Gastrocnemius medialis (tissue), 4 donors: ENCODE measurements around the gene HOOK2.

Source experiments
- POLR2A ChIP-seq, 2 donors: fragments of 450-650 bp; IDR thresholded peaks; one replicate each; pipeline ENCODE4 v1.6.1; 2017; ENCODE audit warnings: antibody characterized with exemption in 2 of 2, mild to moderate bottlenecking in 2 of 2, moderate library complexity in 2 of 2
- TF ChIP-seq, protein P1 (sequence below), 5 experiments: fragments of 450-650 bp in 3 of 5; fragments of 200-600 bp in 2 of 5; sonication (generic) in 2 of 5; IDR thresholded peaks in 4 of 5; conservative IDR thresholded peaks in 1 of 5; 1 replicate in 4 of 5; 2 replicates in 1 of 5; pipeline ENCODE4 v1.5.1; 2016 to 2019; ENCODE audit warnings: antibody characterized with exemption in 5 of 5, mild to moderate bottlenecking in 3 of 5, moderate library complexity in 3 of 5

DNA sequence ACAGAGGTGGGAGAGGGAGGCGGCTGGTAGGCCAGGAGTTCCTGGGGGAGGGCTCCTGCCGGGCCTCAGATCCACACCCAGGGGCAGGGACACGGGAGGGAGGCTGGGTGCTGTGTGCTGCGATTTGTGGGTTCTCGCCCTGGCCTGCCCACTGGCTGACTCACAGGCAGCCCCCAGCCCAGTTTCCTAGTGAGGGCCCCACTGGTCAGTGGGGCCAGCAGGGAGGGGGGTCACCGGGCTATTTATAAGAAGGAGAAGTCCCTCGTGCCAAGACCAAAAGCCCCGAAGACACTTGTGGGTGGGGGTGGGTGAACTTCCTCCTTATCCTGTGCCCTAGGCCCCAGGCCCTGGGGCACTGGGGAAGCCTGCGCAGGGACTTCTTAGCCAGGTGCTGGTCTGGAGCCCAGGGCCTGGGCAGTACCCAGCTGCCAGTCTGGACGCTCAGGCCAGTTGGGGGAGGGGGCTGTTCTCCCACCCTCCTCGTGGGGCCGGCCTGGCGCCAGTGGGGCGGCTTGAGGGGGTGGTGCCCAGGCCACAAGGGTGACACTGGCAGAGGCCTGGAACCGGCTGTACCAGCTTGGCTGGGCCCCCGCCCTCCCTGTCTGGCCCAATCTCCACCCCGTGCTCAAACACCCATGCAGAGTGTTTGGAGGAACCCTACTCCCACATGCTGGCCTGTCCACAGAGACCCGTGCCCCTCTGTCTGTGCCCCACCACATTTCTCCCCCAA lies 11.0 kb upstream of the HOOK2 start:
- peak in 1 of 2 donors; percentile 25 for TF ChIP-seq POLR2A (IDR thresholded peaks at IDR 0.05)
- TF ChIP-seq, protein P1, sequence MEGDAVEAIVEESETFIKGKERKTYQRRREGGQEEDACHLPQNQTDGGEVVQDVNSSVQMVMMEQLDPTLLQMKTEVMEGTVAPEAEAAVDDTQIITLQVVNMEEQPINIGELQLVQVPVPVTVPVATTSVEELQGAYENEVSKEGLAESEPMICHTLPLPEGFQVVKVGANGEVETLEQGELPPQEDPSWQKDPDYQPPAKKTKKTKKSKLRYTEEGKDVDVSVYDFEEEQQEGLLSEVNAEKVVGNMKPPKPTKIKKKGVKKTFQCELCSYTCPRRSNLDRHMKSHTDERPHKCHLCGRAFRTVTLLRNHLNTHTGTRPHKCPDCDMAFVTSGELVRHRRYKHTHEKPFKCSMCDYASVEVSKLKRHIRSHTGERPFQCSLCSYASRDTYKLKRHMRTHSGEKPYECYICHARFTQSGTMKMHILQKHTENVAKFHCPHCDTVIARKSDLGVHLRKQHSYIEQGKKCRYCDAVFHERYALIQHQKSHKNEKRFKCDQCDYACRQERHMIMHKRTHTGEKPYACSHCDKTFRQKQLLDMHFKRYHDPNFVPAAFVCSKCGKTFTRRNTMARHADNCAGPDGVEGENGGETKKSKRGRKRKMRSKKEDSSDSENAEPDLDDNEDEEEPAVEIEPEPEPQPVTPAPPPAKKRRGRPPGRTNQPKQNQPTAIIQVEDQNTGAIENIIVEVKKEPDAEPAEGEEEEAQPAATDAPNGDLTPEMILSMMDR (IDR thresholded peaks at IDR 0.05 in 4 of 5, conservative IDR thresholded peaks at IDR 0.05 in 1 of 5): no peak
